ENCODE measurements around the gene ZNF175. TPM values are rescaled to one million over a fixed set of nuclear protein-coding genes. Genes with fewer than 3 reads are reported as not detected.

Gene ZNF175
- total and polyA plus RNA-seq, 10 of the 15 experiments (the other 5 are each of a cell fraction or from before 2014, with no cell fraction given), result 1.5 to 12.0 (median 4.1) TPM

DNA sequence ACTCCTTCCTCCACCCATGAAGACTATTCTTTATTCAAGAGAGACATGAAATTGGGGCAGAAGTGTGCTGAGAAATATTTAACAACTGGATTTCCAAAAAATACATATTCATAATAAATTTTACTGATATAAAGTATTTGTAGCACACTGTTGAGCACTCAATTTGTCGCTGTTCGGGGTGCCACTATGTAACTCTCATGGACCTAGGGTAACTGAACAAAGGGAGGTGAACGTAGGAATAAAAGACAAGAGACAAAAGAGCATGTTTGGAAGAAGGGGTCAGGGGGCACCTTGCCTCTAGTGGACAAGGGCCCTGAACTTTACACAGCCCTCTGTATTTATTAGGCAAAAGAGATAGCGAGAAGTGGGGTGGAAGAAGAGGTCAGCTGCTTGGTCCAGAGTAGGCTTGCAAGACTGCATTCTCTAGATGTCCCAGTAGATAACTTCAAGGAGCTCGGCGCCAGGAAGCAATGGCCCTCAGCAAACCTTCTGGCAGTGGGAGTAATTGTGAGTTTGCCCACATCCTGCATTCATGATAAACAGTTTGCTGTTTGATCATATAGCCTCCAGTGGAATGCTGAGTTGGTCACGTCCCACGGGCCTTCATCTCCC, 4.5 kb upstream of the ZNF175 start:
- intact Hi-C loops (cut with micrococcal nuclease; ENCODE audit: unreplicated experiment), result no loop called here
- POLR2A ChIA-PET, result no interaction called here
- no peaks in the 10 kb centered on the region for H3K9me3 ChIP-seq (replicated peaks; ENCODE audit: control insufficient read depth, insufficient read depth, low read length)

More for the DNA sequence above, 4.5 kb upstream of the ZNF175 start:
- Histone ChIP-seq H3K27ac (ENCODE audit: control insufficient read depth, insufficient read depth) (no peak overlapping the region), H3K36me3 (ENCODE audit: control insufficient read depth in 2 of 2, insufficient read depth in 2 of 2, low read length in 1 of 2) (no peaks in the 10 kb centered on the region), H3K4me1 (ENCODE audit: control insufficient read depth, insufficient read depth, low read length) (peaks cover 20% of the 10 kb centered on the region), H3K9ac (ENCODE audit: control insufficient read depth, insufficient read depth, low read length) (no peak overlapping the region), H3K4me2 (ENCODE audit: control insufficient read depth, insufficient read depth) (no peak overlapping the region), H3K79me2 (ENCODE audit: control insufficient read depth, insufficient read depth, low read length) (peaks cover 2% of the 10 kb centered on the region), H3K4me3 (no peak overlapping the region), H4K20me1 (ENCODE audit: control insufficient read depth, insufficient read depth) (0 out of 2 replicates have a peak, but pooled peaks cover 3% of the 10 kb centered on the region), H3K27me3 (replicated peaks in 1 of 2; ENCODE audit: control insufficient read depth in 2 of 2, insufficient read depth in 2 of 2, low read length in 1 of 2) (no peaks in the 10 kb centered on the region), H2AFZ (ENCODE audit: control insufficient read depth, low read depth, low read length) (no peak overlapping the region)
- in situ Hi-C loops (cut with MboI), result no loop called here
- DNase-seq (ENCODE audit: low read depth, low spot score) (no peak), FAIRE-seq (no peak), ATAC-seq (no peak)
- SMC1A ChIA-PET (ENCODE audit: uncharacterized antibody, unreplicated experiment), result interaction anchor here (0.5 to 1.8 kb wide), 4 partner anchors 9 to 264 kb away, joined by 3 to 5 read pairs (median 3); no protein-coding TSS in a partner anchor
- no peak for TF ChIP-seq BACH1 (IDR thresholded peaks at IDR 0.05; ENCODE audit: borderline replicate concordance)
- no peak for TF ChIP-seq FOXK2 (IDR thresholded peaks at IDR 0.05)
- no peak for TF ChIP-seq ZNF24 (IDR thresholded peaks at IDR 0.05)
- no peak for TF ChIP-seq STAT1 (conservative IDR thresholded peaks at IDR 0.05)
- no peak for TF ChIP-seq ZNF217 (IDR thresholded peaks at IDR 0.05)
- TF ChIP-seq, protein P1, sequence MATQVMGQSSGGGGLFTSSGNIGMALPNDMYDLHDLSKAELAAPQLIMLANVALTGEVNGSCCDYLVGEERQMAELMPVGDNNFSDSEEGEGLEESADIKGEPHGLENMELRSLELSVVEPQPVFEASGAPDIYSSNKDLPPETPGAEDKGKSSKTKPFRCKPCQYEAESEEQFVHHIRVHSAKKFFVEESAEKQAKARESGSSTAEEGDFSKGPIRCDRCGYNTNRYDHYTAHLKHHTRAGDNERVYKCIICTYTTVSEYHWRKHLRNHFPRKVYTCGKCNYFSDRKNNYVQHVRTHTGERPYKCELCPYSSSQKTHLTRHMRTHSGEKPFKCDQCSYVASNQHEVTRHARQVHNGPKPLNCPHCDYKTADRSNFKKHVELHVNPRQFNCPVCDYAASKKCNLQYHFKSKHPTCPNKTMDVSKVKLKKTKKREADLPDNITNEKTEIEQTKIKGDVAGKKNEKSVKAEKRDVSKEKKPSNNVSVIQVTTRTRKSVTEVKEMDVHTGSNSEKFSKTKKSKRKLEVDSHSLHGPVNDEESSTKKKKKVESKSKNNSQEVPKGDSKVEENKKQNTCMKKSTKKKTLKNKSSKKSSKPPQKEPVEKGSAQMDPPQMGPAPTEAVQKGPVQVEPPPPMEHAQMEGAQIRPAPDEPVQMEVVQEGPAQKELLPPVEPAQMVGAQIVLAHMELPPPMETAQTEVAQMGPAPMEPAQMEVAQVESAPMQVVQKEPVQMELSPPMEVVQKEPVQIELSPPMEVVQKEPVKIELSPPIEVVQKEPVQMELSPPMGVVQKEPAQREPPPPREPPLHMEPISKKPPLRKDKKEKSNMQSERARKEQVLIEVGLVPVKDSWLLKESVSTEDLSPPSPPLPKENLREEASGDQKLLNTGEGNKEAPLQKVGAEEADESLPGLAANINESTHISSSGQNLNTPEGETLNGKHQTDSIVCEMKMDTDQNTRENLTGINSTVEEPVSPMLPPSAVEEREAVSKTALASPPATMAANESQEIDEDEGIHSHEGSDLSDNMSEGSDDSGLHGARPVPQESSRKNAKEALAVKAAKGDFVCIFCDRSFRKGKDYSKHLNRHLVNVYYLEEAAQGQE (IDR thresholded peaks at IDR 0.05; ENCODE audit: low read depth, low read length), result no peak
- no peak for TF ChIP-seq ESRRA (IDR thresholded peaks at IDR 0.05; ENCODE audit: low read length)
- TF ChIP-seq, protein P2, sequence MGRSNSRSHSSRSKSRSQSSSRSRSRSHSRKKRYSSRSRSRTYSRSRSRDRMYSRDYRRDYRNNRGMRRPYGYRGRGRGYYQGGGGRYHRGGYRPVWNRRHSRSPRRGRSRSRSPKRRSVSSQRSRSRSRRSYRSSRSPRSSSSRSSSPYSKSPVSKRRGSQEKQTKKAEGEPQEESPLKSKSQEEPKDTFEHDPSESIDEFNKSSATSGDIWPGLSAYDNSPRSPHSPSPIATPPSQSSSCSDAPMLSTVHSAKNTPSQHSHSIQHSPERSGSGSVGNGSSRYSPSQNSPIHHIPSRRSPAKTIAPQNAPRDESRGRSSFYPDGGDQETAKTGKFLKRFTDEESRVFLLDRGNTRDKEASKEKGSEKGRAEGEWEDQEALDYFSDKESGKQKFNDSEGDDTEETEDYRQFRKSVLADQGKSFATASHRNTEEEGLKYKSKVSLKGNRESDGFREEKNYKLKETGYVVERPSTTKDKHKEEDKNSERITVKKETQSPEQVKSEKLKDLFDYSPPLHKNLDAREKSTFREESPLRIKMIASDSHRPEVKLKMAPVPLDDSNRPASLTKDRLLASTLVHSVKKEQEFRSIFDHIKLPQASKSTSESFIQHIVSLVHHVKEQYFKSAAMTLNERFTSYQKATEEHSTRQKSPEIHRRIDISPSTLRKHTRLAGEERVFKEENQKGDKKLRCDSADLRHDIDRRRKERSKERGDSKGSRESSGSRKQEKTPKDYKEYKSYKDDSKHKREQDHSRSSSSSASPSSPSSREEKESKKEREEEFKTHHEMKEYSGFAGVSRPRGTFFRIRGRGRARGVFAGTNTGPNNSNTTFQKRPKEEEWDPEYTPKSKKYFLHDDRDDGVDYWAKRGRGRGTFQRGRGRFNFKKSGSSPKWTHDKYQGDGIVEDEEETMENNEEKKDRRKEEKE (IDR thresholded peaks at IDR 0.05), result no peak
- no peak for TF ChIP-seq TAF1 (IDR thresholded peaks at IDR 0.05; ENCODE audit: borderline replicate concordance, low read depth, low read length)
- TF ChIP-seq, protein P3, sequence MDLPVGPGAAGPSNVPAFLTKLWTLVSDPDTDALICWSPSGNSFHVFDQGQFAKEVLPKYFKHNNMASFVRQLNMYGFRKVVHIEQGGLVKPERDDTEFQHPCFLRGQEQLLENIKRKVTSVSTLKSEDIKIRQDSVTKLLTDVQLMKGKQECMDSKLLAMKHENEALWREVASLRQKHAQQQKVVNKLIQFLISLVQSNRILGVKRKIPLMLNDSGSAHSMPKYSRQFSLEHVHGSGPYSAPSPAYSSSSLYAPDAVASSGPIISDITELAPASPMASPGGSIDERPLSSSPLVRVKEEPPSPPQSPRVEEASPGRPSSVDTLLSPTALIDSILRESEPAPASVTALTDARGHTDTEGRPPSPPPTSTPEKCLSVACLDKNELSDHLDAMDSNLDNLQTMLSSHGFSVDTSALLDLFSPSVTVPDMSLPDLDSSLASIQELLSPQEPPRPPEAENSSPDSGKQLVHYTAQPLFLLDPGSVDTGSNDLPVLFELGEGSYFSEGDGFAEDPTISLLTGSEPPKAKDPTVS (IDR thresholded peaks at IDR 0.05; ENCODE audit: low read depth, low read length), result no peak
- no peak for TF ChIP-seq NFYB (IDR thresholded peaks at IDR 0.05; ENCODE audit: insufficient read depth, low read depth, low read length)
- TF ChIP-seq SP1 (IDR thresholded peaks at IDR 0.05; ENCODE audit: low read depth, low read length), result no peak
- TF ChIP-seq, protein P4, sequence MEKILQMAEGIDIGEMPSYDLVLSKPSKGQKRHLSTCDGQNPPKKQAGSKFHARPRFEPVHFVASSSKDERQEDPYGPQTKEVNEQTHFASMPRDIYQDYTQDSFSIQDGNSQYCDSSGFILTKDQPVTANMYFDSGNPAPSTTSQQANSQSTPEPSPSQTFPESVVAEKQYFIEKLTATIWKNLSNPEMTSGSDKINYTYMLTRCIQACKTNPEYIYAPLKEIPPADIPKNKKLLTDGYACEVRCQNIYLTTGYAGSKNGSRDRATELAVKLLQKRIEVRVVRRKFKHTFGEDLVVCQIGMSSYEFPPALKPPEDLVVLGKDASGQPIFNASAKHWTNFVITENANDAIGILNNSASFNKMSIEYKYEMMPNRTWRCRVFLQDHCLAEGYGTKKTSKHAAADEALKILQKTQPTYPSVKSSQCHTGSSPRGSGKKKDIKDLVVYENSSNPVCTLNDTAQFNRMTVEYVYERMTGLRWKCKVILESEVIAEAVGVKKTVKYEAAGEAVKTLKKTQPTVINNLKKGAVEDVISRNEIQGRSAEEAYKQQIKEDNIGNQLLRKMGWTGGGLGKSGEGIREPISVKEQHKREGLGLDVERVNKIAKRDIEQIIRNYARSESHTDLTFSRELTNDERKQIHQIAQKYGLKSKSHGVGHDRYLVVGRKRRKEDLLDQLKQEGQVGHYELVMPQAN (conservative IDR thresholded peaks at IDR 0.05), result no peak
- no peak for TF ChIP-seq RAD51 (IDR thresholded peaks at IDR 0.05)
- no peak for TF ChIP-seq ZNF207 (IDR thresholded peaks at IDR 0.05; ENCODE audit: borderline replicate concordance)
- CTCF ChIA-PET, result interaction anchor here (1.3 kb wide), 2 partner anchors 90 to 91 kb away, joined by 3 to 4 read pairs; no protein-coding TSS in a partner anchor
- RAD21 ChIA-PET (ENCODE audit: unreplicated experiment), result no interaction called here
- BruUV-seq (replicated peaks), result no TSS peak
- 62% methylated on average over 8 of the region's 8 CpGs for WGBS (ENCODE audit: insufficient coverage, insufficient replicate concordance, low lambda C conversion rate, missing lambda C conversion rate)
